ENCODE data around the gene PARP4.
"Not testable (repeated sequence)": the region's sequence is repeated elsewhere in the genome, so short reads cannot be mapped to it uniquely, and the experiment has no call there.

PARP4 gene

DNA sequence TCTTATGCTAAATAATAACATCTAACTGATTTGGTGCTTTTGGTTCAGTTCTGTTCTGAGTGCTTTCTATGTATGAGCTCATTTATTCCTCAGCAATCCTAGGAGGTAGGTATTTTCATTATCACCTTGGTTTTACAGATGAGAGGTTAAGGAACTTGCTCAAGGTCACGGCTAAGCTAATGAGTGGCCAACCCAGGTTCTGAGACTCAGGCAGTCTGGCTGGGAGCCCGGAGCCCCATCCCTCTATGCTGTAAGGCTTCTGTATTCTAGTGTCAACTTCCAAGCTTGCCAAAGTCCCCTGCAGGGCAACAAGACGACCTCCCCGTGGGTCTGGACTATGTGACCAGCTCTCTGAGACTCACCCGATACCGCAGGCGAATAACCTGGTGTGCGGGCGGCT is 60.5 kb downstream of the PARP4 start:
- no peak for DNase-seq

- no peak for DNase-seq
These were observed 62.0 kb downstream of the PARP4 start for GRCh38 chr13:24450530-24450929.

DNA sequence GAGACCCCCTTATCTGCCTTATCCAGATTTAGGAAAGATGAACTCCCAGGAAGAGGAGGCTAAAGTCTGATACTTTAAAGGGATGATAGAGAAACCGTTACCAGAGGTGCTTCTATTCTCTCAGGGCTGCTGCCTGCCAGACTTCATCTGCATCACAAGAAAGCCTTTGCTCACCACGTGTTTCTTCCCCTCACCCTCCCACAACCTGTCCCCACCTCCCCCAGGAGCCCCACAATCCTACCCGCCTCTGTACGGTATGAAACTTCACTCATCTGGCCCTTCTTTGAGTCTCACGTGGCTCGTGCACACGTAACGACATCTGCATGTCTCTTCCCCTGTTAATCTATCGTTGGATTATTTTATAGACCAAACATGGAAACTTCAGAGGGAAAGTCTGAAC is 67.7 kb downstream of the PARP4 start:
- DNase-seq, result not testable (repeated sequence)

- DNase-seq, result no peak
These were observed 69.2 kb downstream of the PARP4 start for GRCh38 chr13:24443366-24443765.

DNA sequence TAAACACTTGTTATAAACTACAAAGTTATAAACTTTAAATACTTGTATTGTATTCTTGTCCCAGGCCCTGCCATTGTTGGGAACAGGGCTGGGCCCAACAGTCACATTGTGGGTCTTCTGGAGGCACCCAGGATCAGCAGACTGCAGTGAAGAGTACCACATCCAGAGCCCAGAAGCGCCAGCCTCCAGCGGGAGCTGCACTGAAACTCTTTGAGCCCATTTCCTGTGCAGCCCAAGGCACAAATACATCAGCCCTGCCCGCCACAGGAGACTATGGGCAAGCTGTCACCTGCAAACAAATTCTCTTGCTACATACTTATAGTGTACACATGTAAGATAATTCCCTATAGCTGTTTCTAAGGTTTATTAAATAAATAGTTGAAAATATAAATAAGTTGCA is 86.5 kb downstream of the PARP4 start:
- not testable (repeated sequence) for DNase-seq

- DNase-seq, result not testable (repeated sequence)
These were observed 92.9 kb downstream of the PARP4 start for GRCh38 chr13:24419668-24420067.

DNA sequence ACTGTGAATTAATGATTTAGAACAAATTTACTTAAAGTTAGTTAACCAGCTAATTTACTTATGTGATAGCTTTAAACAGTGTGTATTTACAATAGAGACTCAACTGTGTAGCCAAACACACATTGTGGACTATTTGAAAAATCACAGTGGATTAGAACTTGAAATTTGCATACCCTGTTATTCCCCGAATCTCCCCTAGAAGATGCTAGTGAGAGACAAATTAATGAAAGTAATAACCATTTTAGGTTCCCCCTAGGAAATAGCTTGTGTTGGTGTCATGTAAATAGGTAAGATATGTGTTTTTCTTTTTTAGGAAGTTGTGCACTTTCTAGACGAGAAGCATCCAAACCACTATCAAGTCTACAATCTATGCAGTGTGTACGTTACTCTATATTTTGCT is 104.7 kb downstream of the PARP4 start:
- no peak for DNase-seq

DNA sequence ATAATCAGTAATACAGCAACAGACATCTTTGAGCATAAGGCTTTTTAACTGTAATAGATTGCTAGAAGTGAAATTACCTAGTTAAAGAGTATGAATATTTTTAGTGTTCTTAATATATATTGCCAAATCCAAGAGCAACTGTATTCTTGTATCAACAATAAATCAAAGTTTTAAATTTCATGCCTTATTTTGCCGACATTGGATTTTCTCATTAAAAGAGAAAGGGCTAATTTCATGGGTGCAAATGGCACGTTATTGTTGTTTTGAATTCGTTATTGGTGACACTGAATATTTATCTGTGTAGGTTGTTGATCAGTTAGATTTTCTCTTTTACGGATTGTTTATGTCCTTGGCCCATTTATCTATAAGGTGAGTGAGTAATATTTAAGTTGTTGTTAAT is 106.1 kb downstream of the PARP4 start:
- DNase-seq, result no peak

DNA sequence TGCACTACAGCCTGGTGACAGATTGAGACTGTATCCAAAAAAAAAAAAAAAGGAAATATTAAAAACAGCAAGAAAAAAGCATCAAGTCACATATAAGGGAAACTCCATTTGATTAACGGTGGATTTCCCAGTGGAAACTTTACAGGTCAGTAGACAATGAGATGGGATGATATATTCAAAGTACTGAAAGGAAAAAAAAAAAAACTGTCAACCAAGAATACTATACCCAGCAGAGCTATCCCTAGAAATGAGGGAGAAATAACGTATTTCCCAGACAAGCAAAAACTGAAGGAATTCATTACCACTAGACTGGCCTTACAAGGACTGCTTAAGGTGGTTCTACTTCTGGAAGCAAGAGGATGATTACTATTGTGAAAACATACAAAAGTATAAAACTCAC is 115.8 kb downstream of the PARP4 start:
- no peak for DNase-seq

GRCh38 chr13:24392972-24393371 is 119.6 kb downstream of the PARP4 start:
- no peak for DNase-seq

DNA sequence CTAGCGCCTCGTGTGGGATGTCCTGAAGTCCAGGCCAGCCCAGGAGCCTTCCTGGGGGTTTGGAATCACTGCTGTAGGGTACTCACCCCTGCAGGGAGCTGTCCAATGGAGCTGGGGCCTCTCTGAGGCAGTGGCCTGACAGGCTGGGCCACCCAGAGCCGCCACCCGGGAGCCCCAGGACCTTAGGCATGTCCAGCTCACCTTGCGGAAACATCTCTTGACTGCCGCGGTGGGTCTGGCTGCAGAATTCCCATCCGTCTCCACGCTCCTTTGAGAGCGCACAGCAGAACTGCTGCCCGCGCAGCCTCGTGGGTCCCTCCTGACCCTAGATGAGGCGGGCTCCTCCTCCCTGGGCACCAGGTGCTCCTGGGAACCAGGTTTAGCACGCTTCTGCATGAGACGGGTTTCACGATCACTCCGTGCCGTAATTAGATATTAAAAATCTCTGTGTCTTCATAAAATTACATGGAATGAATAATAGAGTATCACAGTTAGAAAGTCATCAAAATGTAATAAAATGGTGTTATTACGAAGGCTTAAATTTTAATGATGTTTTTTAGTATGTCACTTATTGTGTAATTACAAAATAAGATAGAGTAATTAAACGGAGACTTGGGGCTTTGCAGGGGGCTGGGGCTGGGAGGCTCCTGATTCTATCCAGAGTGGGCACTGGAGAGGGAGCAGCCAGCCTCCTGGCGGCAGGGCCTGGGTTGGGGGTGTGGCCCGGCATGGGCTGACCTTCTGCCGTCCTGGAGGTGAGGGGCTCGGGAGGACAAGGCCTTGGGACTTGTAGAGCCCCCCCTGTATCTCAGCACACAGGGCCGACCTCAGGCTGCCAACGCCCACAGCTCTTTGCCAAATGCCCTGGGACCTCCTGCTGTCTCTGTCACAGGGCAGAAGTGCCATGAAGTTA is 120.6 kb downstream of the PARP4 start:
- DNase-seq, result not testable (repeated sequence)

- DNase-seq, result not testable (repeated sequence)
These were observed 121.8 kb downstream of the PARP4 start for GRCh38 chr13:24390795-24391194.

DNA sequence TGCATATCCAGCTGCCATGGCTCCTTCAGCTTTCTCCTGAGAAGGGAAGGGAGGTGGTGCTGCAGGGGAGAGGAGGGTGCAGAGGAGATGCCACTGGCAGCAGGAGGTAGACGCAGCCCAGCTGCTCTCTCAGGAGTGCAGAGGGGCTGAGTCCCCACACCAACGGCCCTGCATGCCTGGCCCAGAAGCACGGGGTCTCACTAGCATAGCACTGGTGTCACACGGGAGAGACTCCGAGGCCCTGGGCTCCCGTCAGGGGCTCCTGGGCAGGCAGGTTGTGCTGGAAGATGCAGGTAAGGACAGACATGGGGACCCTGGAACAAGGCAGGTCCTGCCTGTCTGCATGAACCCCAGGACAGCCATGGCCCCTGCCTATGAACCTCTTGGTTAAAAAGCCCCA is 123.1 kb downstream of the PARP4 start:
- DNase-seq, result no peak

DNA sequence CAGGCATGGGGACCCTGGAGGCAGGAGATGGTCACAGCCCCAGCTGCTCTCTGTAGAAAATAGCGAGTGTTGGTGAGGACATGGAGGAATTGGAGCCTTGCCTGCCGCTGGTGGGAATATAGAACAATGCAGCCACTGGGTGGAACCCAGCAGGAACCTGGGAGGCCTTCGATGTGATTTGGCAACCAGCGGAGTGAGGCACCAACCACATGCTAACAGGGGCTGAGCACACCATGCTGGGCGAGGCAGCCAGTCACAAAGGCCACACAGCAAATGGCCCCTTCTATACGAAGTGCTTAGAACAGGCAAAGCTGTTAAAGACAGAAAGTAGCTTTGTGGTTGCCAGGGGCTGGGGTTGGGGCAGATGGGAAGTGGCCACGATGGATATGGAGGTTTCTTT is 123.8 kb downstream of the PARP4 start:
- DNase-seq, result not testable (repeated sequence)

- no peak for DNase-seq
These were observed 125.5 kb downstream of the PARP4 start for GRCh38 chr13:24386816-24387708.

- no peak for DNase-seq
These were observed 126.7 kb downstream of the PARP4 start for GRCh38 chr13:24385902-24386301.

DNA sequence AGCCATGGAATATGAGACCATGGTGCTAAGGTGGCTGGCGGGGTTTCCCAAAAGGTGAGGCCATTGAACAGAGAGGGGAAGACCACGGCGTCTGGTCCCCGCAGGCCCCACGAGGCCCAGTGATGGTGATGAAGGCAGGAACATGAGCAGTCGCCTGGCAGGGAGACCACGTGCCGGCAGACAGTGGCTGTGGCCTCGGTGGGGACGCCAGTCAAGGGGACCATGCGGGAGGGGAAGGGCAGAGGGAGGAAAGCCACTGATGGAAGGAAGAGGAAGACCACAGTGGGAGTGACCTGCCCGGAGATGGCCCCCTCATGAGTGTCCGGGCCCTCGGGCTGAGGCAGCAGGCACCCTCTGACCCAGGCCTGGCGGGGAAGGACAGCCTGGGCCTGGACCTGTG is 127.6 kb downstream of the PARP4 start:
- DNase-seq, result not testable (repeated sequence)

GRCh38 chr13:24384091-24384490 is 128.5 kb downstream of the PARP4 start:
- not testable (repeated sequence) for DNase-seq

- no peak for DNase-seq
These were observed 130.9 kb downstream of the PARP4 start for GRCh38 chr13:24381541-24382265.

DNA sequence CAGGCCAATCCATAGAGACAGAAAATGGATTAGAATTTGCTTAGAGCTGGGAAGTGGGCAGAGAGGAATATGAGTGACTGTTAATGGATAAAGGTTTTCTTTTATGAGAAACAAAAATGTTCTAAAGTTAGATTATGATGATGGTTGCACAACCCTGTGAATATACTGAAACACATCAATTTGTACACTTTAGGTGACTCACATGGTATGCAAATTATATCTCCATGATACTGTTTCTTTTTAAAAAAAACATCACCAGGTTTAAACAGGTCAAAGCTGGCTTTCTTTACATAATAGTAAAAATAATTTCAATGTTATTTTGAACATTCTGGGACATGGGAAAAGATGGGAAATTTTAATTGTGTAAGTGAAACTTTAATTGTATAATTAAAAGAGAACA is 131.7 kb downstream of the PARP4 start:
- DNase-seq, result not testable (repeated sequence)

DNA sequence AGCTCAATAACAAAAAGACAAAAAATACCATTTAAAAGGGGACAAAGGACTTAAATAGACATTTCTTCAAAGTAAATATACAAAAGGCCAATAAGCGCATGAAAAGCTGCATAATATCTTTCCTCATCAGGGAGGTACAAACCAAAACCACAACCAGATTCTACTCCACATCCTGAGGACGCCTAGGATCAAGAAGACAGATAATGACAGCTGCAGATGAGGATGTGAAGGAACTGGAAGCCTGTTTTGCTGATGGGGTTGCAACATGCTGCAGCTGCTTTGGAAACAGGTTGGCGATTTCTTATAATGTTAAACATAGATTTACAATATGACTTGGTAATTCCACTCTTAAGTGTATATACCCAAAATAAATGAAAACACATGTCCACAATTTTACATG is 132.4 kb downstream of the PARP4 start:
- DNase-seq, result not testable (repeated sequence)

DNA sequence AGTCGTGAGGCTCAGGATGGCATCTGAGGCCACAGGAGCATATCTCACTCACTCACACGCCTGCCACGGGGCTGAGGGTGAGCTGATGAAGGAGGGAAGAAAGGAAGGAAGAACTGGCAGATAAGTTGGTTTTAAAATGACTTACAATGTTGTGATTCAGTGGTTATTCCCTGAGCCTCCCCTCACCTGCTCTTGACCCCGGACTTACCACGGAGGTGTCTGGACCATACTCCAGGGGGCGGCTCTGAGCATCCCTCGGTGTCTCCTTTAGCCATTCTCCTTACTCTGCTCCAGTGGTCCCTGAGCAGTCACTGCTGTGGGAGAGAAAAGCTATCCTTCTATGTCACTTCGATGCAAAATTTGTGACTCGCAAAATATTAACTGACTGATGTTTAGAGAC is 141.3 kb downstream of the PARP4 start:
- DNase-seq, result not testable (repeated sequence)
